GM12864 (cell line): ENCODE measurements around the gene MLH3.

Source experiments
- DNase-seq: peaks from one replicate; pipeline ENCODE4 v3.0.0-alpha.2; 2011; ENCODE audit warnings: low read depth
- H3K4me3 ChIP-seq: 2 replicates; pipeline ENCODE4 v1.5.1; 2011; ENCODE audit warnings: mild to moderate bottlenecking, low read depth, low read length, control low read depth
- CTCF ChIP-seq: IDR thresholded peaks from 2 replicates; pipeline ENCODE4 v1.5.1; 2011; ENCODE audit warnings: low read depth, mild to moderate bottlenecking, moderate library complexity, low read length, control low read depth, inconsistent platforms; ENCODE audit errors: missing control alignments

The MLH3 gene

GRCh38 chr14:75010472-75011093 is 40.7 kb downstream of the MLH3 start:
- TF ChIP-seq CTCF = no peak
- no peak overlapping the region for H3K4me3 ChIP-seq
- no peak for DNase-seq

GRCh38 chr14:75009176-75009575 is 42.1 kb downstream of the MLH3 start:
- DNase-seq = no peak
- H3K4me3 ChIP-seq = no peak overlapping the region
- TF ChIP-seq CTCF = no peak

DNA sequence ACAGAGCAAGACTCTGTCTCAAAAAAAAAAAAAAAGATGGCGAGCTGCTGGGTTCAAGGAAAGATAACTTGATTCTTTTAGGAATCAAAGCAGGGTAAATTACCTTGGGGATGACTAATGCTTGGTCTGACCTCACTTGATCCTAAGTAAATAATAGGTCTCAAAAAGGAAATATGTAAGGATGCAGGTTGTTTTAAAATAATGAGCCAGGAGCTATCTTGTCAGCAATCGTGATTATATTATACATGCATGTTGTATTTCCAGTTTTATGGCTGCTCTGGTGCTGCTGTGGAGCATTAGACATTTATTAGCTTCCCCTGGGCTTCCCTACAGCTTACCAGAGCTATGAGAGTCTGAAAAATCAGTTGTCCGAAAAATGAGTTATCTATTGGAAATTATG is 45.9 kb downstream of the MLH3 start:
- H3K4me3 ChIP-seq = no peak overlapping the region
- DNase-seq = no peak
- no peak for TF ChIP-seq CTCF

DNA sequence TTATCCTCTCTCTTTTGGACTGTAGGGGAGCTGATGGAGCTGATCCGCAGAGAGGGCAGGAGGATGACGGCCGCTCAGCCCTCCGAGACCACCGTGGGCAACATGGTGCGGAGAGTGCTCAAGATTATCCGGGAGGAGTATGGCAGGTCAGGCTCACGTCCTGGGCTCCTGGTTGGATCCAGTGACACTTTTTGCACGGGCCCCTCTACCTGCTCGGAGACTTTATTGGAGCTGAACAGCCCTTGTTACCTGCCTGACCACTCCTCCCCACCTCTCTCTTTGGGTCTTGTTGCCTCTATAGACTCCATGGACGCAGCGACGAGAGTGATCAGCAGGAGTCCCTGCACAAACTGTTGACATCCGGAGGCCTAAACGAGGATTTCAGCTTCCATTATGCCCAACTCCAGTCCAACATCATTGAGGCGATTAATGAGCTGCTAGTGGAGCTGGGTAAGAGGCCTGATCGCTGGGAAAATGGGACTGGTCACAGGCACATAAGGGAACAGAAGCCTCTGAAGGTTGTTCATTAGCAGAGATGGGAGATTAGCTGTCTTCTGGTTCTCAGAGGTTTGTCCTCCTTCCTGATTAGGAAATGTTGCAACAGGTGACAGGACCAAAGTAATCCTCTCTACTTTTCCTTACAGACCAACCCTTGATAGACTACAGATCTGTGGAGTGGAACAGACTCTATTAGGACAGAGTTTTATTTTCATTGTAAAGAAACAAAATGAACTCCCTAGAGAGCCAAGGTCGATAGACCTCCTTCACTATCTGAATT is 47.8 kb downstream of the MLH3 start:
- no peak for TF ChIP-seq CTCF
- H3K4me3 ChIP-seq = peak overlapping the region; percentile 82
- no peak for DNase-seq

GRCh38 chr14:75002392-75003249 is 48.6 kb downstream of the MLH3 start, which contains the start of gene EIF2B2:
TSS of gene EIF2B2 (plus strand) at chr14:75002921. CDS start at chr14:75002991, 70 bp downstream.
- TF ChIP-seq CTCF = no peak
- peak; percentile 95 for DNase-seq

GRCh38 chr14:75001899-75002298 is 49.4 kb downstream of the MLH3 start:
- no peak for TF ChIP-seq CTCF
- H3K4me3 ChIP-seq = peak overlapping the region; percentile 82
- DNase-seq = no peak

More at GRCh38 chr14:75002392-75003249, 48.6 kb downstream of the MLH3 start, which contains the start of gene EIF2B2:
- peak within 1 kb of the TSS; percentile 82 for H3K4me3 ChIP-seq
